COLO668 (cell line): ENCODE results near the gene CCDC9.
"Not testable (repeated sequence)": the region's sequence is repeated elsewhere in the genome, so short reads cannot be mapped to it uniquely, and the experiment has no call there.

Source experiments
- DNase-seq: peaks from one replicate; lab custom pipeline; 2025; ENCODE audit not compliant: unreplicated experiment; lab: John Stamatoyannopoulos, UW

Gene CCDC9

DNA sequence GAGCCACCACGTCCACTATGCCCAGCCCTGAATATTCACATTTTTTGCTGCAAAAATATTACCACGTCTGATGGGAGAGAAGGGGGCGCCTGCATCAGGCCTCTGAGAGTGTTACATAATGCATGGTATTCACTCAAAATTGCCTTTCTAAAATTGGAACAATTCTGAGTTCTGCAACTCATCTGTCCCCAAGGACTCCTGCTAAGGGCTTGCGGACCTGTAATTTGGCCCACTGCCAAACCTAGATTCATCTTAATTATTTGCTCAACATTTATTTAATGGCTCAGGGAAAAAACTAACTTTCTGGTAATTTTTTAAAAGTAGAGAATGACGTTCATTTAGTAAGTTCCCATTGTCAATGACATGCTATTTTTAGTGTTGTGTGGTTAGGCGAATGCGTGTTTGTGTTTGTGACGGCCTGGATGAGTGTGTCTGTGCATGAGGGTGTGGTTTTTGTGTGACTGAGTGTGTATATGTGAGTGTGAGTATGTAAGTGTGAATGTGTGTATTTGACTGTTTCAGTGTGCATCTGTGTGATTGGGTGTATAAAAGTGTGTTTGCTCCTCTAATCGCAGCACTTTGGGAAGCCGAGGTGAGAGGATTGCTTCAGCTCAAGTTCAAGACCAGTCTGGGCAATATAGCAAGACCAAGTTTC is 27.2 kb downstream of the CCDC9 start:
- DNase-seq: no peak

DNA sequence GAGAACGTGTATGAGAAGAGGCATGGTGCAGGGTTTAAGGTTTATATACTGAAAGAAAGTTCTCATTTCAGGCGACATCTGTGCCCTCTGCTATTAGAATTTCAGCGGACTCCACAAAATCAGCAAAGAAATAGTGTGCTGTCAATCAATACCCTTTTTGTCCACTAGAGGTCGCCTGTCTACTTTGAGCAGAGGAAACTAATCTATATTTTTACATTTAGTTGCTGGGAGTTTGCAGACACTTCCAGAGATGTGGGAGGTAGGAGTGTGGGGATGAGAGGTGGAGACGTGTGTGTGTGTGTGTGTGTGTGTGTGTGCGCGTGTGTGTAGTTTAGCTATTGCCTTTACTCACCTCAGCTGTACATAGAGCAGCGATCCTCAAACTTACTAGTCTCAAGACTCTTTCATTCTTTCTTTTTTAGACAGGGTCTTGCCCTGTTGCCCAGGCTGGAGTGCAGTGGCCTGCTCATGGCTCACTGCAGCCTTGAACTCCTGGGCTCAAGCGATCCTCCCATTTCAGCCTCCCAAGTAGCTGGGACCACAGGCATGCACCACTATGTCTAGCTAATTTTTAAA is 28.1 kb downstream of the CCDC9 start:
- DNase-seq: peak; percentile 39

DNA sequence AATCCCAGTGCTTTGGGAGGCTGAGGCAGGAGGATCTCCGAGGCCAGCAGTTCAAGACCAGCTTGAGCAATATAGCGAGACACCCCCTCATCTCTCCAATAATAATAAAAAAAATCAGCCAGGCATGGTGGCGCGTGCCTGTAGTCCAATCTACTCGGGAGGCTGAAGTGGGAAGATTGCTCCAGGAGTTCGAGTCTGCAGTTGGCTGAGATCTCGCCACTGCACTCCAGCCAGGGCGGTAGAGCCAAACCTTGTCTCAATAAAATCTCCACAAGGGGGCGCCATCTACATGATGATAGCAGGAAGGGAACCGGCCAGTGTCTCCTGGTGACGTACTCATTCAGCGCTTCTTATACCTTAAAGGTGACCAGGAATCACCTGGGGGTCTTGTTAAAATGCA is 39.7 kb downstream of the CCDC9 start:
- peak; percentile 62 for DNase-seq

DNA sequence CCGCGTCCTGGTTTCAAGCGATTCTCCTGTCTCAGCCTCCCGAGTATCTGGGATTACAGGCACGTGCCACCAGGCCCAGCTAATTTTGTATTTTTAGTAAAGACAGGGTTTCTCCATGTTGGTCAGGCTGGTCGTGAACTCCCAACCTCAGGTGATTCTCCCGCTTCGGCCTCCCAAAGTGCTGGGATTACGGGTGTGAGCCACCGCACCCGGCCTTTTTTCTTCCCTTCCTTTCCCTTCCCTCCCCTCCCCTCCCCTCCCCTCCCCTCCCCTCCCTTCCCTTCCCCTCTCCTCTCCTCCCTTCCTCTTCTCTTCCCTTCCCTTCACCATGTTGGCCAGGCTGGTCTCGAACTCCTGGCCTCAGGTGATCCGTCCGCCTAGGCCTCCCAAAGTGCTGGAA is 44.5 kb downstream of the CCDC9 start:
- not testable (repeated sequence) for DNase-seq

DNA sequence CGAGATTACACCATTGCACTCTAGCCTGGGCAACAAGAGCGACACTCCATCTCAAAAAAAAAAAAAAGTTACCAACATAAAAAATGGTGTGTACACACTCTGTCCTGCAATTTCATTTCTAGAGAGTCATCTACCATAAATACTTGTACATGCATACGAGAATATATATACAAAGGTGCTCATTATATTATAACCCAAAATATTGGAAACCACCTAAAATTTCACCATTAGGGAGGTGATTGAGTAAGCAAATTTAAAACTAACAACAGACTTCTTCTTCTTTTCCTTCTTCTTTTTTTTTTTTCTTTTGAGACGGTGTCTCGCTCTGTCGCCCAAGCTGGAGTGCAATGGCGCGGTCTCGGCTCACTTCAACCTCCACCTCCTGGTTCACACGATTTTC is 45.9 kb downstream of the CCDC9 start:
- DNase-seq: no peak

DNA sequence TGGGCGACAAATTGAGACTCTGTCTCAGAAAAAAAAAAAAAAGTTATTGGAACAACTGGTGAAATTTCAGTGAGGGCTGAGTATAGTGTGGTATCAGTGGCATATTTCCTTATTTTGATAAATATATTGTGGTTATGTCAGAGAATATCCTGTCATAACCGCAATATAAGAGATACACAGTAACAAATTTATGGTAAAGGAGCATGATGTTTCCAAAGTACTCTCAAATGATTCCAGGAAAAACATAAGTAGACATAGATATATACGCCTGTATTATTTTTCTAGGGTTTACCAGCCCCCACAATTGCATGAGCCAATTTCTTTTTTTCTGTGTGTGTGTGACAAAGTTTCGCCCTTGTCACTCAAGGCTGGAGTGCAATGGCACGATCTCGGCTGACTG is 47.6 kb downstream of the CCDC9 start:
- no peak for DNase-seq

DNA sequence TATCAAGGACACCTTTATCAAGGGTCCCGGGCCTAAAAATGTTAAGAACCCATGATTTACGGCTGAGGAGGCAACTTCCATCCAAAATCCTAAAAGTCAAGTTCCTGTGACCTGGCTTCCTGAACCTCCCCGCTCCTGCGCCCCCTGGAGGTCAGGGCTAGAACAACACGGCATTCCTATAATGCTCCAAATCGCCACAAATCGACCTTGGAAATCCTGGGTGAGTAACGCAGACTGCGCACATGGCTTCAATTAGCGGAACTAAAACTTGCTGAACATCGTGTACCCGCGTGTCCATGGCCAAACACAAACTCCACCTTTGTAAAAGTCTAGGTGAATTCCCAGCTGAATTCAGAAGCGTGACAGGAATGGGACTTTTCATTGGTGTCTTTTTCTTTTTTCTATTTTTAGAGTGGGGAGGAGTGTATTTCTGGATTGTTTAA is 49.0 kb downstream of the CCDC9 start:
- DNase-seq: peak; percentile 57

DNA sequence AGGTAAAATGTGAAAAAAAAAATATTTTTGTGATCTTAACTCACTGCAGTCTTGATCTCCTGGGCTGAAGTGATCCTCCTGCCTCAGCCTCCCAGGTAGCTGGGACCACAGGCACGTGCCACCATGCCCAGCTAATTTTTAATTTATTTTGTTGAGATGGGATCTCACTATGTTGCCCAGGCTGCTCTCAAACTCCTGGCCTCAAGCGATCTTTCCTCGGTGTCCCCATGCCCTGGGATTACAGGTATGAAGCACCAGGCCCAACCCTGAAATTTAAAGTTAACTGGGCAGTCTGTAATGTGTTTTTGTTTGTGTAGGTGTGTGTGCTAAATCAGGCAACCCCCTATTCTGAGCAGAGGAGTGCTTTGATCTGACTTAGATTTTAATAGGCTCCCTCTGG is 50.0 kb downstream of the CCDC9 start:
- DNase-seq: no peak

DNA sequence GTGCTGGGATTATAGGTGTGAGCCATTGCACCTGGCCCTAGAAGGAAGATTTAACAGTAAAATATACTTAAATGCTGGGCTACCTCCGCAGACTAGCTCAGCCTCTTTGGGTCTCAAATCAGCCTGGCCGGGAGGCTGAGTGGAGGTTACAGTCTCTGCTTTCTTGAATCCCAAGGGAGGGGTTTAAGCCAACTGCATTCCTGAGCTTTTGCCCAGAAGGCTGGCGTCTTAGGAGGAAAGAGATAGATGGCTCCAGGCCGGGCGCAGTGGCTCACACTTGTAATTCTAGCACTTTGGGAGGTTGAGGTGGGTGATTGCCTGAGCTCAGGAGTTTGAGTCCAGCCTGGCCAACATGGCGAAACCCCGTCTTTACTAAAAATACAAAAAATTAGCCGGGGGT is 52.7 kb downstream of the CCDC9 start:
- no peak for DNase-seq

DNA sequence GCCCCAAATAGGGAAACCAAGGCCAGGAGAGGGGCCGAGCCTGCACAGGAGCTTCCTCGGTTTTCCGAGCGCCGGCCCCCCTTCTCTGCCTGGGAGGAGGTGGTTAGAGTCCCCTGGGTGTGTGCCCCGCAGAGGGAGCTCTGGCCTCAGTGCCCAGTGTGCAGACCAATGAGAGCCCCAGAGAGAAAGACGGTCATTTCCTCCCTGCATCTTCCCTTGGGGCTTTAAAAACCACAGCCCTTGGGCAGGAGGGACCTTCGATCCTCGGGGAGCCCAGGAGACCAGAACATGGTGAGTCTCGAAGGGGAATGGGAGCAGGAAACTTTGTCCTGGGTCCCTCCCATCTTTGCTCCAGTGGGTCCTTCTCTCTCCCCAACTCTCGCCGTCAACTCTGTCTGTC is 53.3 kb downstream of the CCDC9 start, which contains the start of gene C5AR1:
TSS of gene C5AR1 (plus strand) at position 254 of the 400 bp plus-strand sequence. CDS start at position 289, 35 bp downstream.
- no peak for DNase-seq

DNA sequence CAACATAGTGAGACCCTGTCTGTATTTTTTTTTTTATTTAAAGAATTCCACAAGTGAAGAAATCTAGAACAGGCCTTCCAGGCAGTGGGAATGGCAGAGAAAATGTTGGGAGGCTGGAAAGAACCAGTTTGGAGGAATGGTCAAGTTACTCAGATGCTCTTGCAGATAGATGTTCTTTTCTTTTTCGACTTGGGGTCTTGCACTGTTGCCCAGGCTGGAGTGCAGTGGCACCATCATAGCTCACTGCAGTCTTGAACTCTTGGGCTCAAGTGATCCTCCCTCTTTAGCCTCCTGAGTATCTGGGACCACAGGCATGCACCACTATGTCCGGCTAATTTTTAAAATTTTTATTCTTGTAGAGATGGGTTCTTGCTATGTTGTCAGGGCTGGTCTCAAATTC is 54.0 kb downstream of the CCDC9 start:
- no peak for DNase-seq

DNA sequence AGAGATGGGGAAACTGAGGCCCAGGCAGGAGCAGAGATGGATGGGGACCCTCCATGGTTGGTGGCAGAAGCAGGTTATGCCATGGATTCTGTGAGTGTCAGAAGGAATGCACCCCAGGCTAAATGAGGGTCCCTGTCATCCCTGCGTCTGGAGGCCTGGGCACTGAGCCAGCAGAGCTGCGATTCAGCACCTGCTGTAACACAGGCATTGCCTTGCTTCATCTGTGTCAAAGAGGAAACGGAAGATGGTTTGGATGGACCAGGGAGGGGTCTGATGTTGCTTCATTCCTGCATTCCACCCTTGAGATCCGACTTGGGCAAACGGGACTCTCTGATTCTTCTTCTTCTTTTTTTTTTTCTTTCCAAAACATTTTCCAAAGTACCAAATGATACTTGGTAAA is 54.5 kb downstream of the CCDC9 start:
- DNase-seq: peak; percentile 47

DNA sequence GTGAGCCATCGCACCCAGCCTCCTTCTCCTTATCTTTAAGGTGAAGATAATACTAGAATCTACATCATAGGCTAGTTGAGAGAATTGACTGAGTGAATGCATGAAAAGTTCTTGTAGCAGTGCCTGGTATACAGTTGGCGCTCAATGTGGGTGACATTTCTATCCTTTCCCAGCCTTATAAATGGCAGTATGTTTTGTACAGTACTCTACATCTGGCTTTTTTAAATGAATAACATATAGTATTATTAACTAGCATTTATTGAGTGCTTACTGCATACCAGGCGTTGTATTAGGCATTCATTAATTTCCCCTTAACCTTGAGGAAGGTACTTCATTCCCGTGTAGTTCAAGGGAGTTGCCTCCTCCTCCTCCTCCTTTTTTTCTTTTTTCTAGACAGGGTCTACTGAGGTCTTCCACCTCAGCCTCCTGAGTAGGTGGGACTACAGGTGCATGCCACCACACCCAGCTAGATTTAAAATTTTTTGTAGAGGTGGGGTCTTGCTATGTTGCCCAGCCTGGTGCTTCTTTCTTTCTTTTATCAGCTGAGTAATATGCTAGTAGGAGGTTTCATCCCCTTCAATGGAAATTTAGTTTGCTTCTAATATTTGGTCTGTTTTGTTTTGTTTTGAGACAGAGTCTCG is 56.2 kb downstream of the CCDC9 start:
- DNase-seq: no peak

DNA sequence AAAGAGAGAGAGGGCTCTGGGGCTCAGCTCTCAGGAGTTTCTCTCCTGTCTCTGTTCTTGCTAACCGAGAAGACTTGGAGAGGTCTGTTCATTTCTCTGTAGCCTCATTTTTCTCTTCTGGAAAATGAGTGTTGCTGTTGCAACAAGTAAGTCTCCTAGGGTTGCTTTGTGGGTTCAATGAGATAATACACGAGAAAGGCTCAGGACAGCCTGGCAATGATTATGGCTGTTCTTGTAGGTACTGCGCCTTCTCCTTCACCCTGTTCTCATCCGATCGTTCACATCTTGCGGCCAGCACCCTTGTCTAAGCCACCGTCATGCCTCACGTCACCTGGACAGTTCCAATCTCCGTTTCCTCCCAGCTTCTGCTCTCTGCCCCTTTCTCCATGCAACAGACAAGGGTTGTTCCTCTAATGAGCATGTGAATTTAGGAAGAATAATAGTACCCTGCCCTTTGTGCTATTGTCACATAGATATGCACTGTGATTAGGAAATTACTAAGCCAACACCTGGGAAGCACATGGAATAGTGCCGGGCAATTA is 57.5 kb downstream of the CCDC9 start:
- DNase-seq: no peak

DNA sequence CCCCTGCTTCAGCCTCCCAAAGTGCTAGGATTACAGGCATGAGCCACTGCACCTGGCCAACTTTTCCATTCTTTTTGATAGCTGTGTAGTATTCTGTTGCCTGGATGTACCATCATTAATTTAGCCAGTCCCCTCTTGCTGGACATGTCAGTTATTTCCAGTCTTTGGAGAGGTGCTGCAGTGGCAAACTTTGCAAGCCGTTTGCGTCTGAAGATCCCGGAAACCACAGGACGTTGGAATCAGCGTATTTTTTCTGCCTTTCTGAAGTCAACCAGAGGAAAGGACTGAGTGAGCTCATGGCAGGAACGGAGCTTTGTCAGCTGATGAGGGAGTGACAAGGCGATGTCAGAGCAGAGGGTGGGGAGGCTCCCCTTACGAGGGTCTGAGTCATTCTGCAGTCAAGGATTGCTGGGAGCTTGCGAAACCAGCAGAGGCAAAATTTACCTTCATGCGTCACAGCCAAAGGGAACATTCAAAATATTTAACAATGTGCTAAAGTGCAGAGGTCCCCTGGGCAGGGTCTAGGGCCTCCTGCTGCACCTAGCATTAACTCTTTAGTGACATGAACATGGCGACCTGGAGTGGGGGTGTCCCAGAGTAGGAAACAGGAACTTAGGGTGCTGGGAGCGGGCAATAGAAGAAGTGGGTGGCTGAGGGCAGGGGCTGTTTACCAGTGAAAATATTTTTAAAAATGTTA is 58.9 kb downstream of the CCDC9 start:
- DNase-seq: peak; percentile 10

DNA sequence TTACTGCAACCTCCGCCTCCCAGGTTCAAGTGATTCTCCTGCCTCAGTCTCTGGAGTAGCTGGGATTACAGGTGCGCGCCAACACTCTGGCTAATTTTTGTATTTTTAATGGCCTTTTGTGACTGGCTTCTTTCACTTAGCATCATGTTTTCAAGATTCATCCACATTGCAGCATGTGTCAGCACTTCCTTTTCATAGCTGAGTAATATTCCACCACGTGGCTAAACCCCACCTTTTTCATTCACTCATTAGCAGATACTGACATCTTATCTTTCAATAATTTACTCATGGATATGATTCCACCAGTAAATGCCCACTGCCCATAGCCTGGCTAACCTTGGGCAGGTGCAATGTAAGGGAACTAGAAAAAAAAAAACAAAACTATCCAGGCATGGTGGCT is 60.2 kb downstream of the CCDC9 start:
- DNase-seq: no peak

DNA sequence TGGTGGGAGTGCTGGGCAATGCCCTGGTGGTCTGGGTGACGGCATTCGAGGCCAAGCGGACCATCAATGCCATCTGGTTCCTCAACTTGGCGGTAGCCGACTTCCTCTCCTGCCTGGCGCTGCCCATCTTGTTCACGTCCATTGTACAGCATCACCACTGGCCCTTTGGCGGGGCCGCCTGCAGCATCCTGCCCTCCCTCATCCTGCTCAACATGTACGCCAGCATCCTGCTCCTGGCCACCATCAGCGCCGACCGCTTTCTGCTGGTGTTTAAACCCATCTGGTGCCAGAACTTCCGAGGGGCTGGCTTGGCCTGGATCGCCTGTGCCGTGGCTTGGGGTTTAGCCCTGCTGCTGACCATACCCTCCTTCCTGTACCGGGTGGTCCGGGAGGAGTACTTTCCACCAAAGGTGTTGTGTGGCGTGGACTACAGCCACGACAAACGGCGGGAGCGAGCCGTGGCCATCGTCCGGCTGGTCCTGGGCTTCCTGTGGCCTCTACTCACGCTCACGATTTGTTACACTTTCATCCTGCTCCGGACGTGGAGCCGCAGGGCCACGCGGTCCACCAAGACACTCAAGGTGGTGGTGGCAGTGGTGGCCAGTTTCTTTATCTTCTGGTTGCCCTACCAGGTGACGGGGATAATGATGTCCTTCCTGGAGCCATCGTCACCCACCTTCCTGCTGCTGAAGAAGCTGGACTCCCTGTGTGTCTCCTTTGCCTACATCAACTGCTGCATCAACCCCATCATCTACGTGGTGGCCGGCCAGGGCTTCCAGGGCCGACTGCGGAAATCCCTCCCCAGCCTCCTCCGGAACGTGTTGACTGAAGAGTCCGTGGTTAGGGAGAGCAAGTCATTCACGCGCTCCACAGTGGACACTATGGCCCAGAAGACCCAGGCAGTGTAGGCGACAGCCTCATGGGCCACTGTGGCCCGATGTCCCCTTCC is 63.9 kb downstream of the CCDC9 start:
- DNase-seq: no peak
